Jurkat, Clone E6-1 (cell line): ENCODE measurements around the gene IMP3.
A peak's percentile ranks its signal among the peaks of the same experiment; 100 is the strongest.

ENCODE experiments used
- DNase-seq: peaks from one replicate; pipeline ENCODE4 v3.0.0-alpha.2; 2011; ENCODE audit warnings: low read depth, low spot score
- H3K4me3 ChIP-seq: 2 replicates; pipeline ENCODE4 v1.5.1; 2011; ENCODE audit warnings: mild to moderate bottlenecking, low read length, control low read depth, moderate library complexity

Gene IMP3

DNA sequence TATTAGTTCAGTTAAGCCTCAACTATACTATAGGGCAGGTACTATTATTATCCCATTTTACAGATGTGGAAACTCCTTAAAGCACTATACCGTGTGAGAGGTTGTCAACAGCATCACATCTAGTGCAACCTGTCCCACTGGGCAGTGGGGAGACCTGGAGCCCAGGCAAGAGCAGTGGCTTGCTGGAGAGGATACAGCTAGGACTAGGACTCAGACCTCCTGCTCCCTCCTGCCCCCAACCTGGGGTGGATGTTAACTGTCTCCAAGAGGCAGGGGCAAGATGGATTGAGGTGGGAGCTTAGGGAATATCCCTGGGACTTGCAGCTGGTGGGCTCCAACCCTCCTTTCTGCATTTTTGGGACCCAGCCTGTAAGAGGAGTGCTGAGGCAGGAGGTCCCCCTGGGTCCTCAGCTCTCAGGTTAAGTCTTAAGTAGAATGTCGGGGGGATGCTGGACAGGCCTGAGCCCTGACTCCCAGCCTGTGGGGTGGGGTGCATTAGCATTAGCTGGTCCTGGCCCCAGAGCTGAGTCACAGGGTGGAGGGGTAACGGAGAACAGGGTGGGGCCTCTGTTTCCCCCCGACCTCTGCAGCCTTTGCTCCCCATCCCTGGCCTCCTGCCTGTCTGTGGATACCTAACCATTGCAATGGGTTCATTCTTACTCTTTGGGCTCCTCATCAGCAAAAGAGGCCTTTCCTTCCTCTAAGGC is 14.3 kb upstream of the IMP3 start:
- H3K4me3 ChIP-seq, result no peak overlapping the region
- DNase-seq, result no peak

DNA sequence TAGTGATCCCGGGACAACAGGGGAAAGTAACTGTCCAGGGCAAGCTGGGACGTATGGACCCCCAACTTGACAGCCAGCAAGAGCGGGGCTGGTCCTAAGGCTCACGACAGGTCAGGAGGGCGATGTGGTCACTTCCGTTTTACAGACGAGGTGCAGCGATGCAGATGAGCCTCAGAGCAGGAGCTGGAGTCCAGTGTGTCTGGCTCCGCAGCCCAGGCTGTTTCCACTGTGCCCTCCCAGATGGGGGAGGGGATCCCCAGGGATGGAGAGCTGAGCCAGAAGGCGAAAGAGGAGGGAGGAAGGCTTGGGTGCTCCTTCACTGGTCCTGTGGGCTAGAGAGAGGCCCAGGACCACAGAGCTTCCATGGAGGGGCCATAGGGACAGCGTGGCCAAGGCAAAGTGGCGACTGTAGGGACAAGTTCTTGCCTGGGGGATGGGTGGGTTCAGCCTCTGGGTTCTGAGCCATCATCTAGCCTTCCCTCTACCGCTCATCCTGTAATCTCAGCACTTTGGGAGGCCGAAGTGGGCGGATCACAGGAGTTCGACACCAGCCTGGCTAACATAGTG is 13.4 kb upstream of the IMP3 start:
- H3K4me3 ChIP-seq, result no peak overlapping the region

DNA sequence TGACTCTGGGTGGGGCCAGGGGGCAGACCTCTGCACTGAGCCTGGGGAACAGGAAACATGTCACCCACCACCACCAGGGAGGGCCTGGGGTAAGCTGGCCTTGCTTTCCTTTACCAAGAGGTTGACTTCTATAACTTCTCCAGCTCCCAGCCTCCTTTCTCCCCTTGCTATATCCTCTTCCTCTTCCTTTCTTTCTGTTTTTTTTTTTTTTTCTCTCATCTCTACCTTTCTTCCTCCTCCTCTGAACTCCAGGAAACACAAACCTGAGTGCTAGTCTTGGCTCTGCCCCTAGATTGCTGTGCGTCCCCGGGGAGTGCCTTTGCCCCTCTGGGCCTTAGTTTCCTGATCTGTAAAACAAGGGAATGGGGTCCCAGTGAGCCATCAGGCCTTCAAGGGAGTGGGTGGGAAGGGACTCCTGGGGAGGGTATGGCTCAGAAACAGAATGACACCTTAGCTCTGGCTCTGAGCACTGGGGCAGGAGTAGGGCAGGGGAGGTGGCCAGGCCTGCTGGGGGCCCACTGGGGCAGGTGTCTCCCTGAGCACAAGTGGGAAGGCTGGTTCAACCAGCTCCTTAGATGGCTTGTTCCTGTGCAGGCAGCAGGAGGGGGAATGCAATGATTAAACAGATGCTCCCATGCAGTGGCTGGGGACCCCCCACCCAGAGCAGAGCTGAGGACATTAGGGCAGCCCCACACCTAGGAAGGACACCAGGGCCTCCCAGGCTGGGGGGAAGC is 12.0 kb upstream of the IMP3 start:
- no peak overlapping the region for H3K4me3 ChIP-seq
- DNase-seq, result no peak

More for the DNA sequence above, 13.4 kb upstream of the IMP3 start:
- DNase-seq, result no peak

DNA sequence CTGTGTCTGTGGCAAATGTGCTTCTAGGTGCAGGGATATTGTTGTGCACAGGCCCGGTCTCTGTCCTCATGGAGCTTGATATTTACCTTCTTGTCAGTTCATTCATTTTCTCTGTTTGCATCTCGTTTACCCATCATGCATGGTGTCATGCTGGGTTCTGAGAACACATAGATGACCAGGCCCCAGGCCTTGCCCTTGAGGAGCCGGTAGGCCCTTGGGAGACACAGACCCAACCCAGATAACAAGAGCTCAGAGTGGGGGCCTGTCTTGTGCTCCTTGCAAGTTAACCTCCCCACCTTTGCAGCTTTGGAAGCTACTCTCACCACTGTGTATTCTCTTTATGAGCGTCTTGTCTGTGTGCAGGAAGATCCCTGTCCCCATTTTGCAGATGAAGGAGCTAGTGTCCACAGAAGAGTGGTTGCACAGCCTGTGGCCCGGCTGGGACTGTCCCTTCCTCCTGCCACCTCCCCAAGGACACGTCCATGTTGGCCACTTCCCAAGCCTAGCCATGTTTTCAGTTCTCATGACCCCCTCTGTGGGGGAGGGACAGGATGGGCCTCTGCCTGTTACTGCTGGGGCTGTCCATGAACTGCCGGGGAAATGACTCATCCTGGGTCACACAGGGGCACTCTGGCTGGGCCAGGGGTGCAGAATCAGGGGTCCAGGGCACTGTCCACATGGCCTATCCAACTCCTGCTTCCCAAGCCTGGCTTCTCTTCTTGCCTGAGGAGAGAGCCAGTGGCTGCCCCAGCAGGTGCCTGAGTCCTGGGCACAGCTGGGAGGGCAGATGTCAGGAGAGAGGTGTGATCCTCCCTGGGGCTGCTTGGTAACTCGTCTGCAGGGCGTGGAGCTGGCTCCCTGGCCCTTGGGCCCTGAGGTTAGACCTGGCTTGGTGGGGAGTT is 11.1 kb upstream of the IMP3 start:
- no peak for DNase-seq
- no peak overlapping the region for H3K4me3 ChIP-seq

DNA sequence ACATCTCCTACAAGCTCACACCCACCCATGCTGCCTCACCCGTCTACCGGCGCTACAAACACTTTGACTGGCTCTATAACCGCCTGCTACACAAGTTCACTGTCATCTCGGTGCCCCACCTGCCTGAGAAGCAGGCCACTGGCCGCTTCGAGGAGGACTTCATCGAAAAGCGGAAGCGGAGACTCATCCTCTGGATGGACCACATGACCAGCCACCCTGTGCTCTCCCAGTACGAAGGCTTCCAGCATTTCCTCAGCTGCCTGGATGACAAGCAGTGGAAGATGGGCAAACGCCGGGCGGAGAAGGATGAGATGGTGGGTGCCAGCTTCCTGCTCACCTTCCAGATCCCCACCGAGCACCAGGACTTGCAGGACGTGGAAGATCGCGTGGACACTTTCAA is 9.8 kb upstream of the IMP3 start:
- no peak overlapping the region for H3K4me3 ChIP-seq

DNA sequence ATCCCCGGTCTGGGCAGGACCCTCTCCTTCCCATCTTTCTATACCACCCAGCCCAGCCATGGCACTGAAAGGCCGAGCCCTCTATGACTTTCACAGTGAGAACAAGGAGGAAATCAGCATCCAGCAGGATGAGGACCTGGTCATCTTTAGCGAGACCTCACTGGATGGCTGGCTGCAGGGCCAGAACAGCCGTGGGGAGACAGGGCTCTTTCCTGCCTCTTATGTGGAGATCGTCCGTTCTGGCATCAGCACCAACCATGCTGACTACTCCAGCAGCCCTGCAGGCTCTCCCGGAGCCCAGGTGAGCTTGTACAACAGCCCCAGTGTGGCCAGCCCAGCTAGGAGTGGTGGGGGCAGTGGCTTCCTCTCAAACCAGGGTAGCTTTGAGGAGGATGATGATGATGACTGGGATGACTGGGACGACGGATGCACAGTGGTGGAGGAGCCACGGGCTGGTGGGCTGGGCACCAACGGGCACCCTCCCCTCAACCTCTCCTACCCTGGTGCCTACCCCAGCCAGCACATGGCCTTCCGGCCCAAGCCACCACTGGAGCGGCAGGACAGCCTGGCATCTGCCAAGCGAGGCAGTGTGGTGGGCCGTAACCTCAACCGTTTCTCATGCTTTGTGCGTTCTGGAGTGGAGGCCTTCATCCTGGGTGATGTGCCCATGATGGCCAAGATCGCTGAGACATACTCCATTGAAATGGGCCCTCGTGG is 9.2 kb upstream of the IMP3 start:
- no peak overlapping the region for H3K4me3 ChIP-seq
- DNase-seq, result no peak

More for the DNA sequence above, 9.8 kb upstream of the IMP3 start:
- no peak for DNase-seq

DNA sequence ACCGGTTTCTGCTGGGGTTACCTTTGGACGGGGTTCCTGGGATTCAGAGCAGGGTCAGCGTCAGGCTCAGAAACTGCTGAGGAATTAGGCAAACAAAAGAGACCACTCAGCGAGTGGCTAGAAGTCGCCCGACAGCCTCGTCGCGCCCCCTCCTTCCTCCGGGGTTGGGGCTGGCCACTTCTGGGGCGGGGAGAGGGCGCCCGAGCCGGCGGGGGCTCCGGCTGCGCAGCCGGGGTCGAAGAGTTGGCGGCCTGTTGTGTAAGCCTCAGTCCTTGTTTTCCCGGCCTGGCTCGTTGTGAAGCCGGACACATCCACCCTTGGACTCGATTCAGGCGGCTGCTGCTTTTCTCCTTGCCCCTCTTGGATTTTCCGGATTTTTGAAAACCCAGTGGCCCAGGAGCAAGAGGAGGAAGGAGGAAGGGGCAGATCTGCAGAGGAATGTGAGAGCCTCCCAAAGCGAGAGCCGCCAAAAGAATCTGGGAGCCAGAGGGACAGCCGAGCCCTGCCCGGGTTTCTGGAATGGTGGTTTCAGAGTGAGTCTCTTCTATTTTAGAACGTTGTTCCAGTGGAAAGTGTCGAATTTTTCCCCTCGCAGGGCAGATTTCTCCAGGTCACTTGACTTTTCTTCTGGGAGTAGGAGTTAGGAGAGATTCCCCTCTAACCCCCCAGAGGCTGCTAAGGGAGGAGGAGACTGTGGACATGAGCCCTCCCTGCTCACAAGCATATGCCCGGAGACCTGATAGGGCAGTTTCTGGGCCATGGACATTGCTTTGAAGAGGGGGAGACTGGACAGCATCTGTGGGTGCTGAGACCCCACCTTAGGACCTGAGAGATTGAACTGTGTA is 8.4 kb upstream of the IMP3 start:
- no peak for DNase-seq
- H3K4me3 ChIP-seq, result peak overlapping the region; percentile 62

DNA sequence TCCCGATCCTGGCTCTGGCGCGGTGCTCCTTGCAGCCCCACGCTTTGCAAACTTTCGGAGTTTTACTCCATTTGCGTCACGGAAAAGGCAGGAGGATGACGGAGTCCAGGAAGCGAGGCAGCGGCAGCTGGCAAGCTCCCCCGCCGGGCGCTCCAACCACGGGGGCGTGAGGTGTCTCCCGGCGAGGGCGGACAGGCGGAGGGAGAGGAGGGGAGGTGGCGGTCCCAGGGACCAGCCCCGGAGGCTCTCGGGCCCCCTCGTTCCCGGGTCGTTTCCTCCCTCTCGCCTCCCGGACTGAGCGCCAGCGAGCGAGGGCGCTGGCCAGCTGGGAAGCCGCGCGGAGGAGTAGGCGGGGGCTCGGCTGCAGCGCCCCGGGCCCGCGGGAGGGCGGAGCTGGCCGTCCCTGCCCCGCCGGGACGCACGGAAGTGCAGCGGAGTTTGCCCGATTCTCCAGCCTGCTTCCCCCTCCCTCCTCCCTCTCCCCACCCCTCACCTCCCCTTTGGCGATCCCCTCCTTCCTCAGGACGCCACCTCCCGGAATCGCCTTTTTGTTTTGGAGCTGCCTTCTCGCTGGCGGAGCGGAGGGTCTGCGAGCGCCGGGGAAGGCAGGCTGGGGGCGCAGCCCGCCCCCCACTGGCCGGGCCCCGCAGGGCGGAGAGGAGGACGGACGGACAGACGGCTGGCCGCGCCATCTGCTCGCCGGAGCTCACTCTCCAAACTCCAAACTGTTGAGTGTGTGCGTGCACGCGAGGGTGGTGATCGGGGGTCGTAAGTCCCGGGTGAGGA is 7.5 kb upstream of the IMP3 start, which contains the start of gene SNX33:
TSS of gene SNX33 (plus strand) at position 543 of the 786 bp plus-strand sequence. CDS start 1,191 bp downstream, outside the sequence.
- no peak for DNase-seq
- H3K4me3 ChIP-seq, result peak within 1 kb of the TSS; percentile 62

DNA sequence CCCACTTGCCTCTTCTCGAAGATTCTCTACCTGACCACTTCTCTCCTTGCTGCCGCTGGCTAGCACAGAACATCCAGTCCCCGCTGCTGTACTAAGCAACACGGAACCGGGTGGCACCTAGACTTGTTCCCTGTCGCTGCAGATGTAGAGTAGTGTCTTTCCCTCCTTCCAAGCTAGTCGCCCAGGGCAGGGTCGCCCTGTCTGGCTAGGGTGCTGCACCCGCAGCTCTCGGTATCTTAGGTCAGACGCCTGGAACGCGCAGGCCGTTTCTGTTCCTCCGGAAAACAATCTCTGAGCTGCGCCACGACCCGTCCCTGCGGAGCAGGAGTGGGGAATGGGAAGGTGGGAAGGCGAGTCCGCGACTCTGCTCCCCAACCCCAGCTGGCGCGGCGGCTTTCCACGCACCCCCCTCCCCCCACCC is 6.9 kb upstream of the IMP3 start:
- H3K4me3 ChIP-seq, result peak overlapping the region; percentile 62
- no peak for DNase-seq

DNA sequence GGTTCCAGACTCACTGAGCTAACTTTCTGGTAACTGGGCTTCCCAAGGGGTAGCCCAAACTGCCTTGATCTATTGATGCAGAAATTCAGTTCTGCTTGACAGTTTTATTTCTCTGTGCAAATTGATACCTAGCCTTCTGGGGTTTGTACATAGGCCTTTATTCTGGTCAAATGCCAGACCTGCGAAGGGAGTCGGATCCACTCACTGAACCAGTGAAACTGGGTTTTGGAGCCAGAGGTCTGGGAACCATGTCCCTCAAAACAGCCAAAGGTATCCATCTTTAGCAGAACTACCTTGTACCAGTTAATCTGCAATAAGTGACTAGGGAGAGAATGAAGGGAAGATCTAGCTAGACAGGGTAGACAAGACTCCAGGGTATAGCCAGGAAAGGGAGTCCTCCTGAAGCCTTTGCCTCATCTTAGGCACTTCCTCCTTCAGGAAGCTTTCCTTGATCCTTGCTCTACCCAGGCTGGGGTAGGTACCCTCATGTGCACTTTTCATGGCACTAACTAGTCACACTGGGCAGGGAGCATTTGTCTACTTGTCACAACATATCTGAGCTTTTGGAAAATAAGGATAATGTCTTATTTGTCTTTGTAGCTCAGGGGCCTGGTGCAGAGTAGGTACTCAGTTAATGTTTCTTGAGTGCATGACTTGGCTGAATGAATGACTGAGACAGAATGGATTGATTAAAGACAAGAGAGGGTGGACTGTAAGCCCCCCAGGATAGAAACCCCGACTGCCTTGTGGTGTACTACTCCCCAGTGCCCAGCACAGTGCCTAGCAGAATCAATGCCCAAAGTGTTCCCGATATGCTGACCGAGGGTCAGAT is 6.3 kb upstream of the IMP3 start:
- DNase-seq, result no peak
- no peak overlapping the region for H3K4me3 ChIP-seq

DNA sequence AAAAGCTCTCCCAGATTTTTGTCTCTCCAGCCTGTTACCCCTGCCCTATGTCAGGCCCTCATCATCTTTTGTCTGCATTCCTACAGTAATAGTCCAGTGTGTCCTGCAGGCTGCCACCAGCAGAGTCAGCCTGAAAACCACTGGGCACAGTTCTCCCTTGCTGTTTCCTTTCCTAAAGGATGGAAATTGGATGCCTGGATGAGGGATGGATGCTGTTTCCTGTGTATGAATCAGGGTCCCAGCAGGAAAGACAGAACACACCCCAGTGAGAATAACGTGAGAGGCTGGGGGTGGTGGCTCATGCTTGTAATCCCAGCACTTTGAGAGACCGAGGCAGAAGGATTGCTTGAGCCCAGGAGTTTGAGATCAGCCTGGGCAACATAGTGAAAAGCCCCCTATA is 4.4 kb upstream of the IMP3 start:
- DNase-seq, result no peak
- no peak overlapping the region for H3K4me3 ChIP-seq

DNA sequence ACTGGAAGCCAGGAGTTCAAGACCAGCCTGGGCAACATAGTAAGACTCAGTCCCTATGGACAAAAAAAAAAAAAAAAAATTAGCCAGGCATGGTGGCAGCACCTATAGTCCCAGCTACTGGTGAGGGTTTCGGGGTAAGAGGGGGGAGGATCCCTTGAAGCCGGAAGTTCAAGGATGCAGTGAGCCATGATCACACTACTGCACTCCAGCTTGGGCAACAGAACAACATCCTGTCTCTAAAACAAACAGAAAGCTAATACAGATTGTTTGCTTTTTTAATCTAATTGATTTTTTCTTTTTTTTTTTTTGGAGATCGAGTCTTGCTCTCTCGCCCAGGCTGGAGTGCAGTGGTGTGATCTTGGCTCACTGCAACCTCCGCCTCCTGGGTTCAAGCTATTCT is 1.6 kb upstream of the IMP3 start:
- DNase-seq, result no peak

DNA sequence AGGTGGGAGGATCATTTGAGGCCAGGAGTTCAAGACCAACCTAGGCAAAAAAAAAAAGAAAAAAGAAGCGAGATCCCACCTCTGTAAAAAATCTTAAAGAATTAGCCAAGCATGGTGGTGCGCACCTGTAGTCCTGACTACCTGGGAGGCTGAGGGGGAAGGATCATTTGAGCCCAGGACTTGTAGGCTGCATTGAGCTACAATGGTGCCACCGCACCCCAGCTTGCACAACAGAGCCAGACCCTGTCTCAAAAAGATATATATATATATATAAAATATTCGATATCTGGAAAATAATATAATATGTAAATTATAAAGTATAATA is 1.1 kb upstream of the IMP3 start:
- H3K4me3 ChIP-seq, result no peak overlapping the region; the same call in 1 of the 2 replicates
- DNase-seq, result no peak

More for the DNA sequence above, 1.6 kb upstream of the IMP3 start:
- H3K4me3 ChIP-seq, result no peak overlapping the region

DNA sequence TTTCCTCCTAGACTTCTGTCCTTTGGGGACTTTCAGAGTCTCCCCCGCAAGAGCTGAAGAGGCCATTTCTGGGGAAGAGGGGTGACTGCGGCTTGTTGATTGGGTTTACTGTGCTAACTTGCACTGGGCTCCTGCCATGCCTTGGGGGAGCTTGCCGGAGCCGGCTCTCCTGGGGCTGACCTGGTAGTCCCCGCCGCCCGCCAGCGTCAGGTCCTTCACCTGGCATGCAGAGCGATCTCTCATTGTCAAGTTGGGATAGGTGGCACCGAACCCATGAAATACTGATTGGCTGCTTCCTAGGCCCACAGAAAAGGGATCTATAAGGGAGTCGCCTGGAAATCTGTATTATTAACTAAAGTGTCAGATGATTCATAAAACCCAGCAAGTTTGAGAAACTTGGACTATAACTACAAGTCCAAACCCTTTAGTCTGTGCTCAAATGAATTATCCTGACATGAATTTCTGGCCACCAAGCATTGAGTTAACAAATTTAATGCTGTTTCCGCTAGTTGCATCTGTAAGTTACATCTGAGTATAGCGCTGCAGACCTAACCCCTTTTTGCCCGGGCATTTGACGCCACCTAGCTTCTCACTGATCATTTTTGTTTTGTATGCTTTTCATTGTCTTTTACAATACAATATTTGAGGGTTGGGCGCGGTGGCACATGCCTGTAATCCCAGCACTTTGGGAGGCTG is 607 bp upstream of the IMP3 start:
- DNase-seq, result peak; percentile 87
- H3K4me3 ChIP-seq, result peak overlapping the region; percentile 66

DNA sequence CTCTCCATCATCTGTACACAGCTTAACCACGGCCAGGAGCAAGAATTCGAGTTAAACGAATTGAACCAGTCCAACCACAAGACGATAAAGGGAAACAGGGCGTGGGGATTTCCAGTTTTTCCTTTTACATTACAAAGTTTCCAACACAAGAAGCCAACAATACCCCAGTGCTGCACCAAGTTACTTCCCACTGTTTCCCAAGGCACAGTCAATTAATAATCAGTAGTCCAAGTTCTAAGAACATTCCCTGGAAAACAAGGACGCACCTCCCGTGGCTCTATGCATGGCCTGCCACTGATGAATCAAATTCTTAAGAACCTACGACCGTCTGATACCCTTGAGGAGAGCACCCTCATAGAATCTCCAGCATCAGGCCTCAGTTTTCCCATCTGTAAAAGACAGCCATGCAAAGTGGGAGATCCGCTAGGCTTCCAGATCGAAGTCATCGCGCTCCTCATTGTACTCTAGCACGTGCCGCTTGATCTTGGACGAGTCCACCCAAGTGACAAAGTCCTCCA is 774 bp downstream of the IMP3 start:
- DNase-seq, result no peak
- peak overlapping the region; percentile 66 for H3K4me3 ChIP-seq
